H9 (cell line): Measurements from ENCODE around the gene SAMHD1. TPM values are rescaled to one million over a fixed set of nuclear protein-coding genes. Genes with fewer than 3 reads are reported as not detected.
"Not testable (repeated sequence)": the region's sequence is repeated elsewhere in the genome, so short reads cannot be mapped to it uniquely, and the experiment has no call there.

Source experiments
- DNase-seq: peaks from one replicate; pipeline ENCODE4 v3.0.0-alpha.2; 2017
- H2AFZ ChIP-seq: one replicate; pipeline ENCODE4 v1.6.1; 2013; ENCODE audit warnings: mild to moderate bottlenecking, low read length, control low read depth, moderate library complexity
- H2AK5ac ChIP-seq: 2 replicates; pipeline ENCODE4 v1.6.1; 2013; ENCODE audit warnings: low read length, control low read depth, mixed read lengths; ENCODE audit not compliant: insufficient read length
- H2BK120ac ChIP-seq: one replicate; pipeline ENCODE4 v1.6.1; 2013; ENCODE audit warnings: low read depth, mild to moderate bottlenecking, low read length, control low read depth, inconsistent platforms; ENCODE audit not compliant: poor library complexity, severe bottlenecking
- H2BK12ac ChIP-seq: 2 replicates; pipeline ENCODE4 v1.6.1; 2013; ENCODE audit warnings: low read length, control low read depth, mixed read lengths, low read depth; ENCODE audit not compliant: insufficient read length
- H2BK15ac ChIP-seq: 2 replicates; pipeline ENCODE4 v1.6.1; 2013; ENCODE audit warnings: low read depth, low read length, control low read depth
- H2BK20ac ChIP-seq: one replicate; pipeline ENCODE4 v1.6.1; 2013; ENCODE audit warnings: low read depth, mild to moderate bottlenecking, low read length, control low read depth, inconsistent platforms; ENCODE audit not compliant: poor library complexity, severe bottlenecking
- H2BK5ac ChIP-seq: 2 replicates; pipeline ENCODE4 v1.6.1; 2013; ENCODE audit warnings: low read length, control low read depth, mixed read lengths; ENCODE audit not compliant: insufficient read length
- H3K14ac ChIP-seq: 2 replicates; pipeline ENCODE4 v1.6.1; 2013; ENCODE audit warnings: low read length, control low read depth; ENCODE audit not compliant: insufficient read depth
- H3K18ac ChIP-seq: 2 replicates; pipeline ENCODE4 v1.6.1; 2013; ENCODE audit warnings: low read depth, mild to moderate bottlenecking, mixed read lengths, low read length, control low read depth; ENCODE audit not compliant: insufficient read length
- H3K23ac ChIP-seq: 2 replicates; pipeline ENCODE4 v1.6.1; 2013; ENCODE audit warnings: low read length, control low read depth, mixed read lengths, low read depth; ENCODE audit not compliant: insufficient read length
- H3K23me2 ChIP-seq: 2 replicates; pipeline ENCODE4 v1.6.1; 2013; ENCODE audit warnings: low read depth, mild to moderate bottlenecking, mixed read lengths, low read length, control low read depth; ENCODE audit not compliant: insufficient read length, poor library complexity, severe bottlenecking
- H3K27ac ChIP-seq: 2 replicates; pipeline ENCODE4 v1.5.1; 2013; ENCODE audit warnings: low read length, control low read depth, mixed read lengths, low read depth; ENCODE audit not compliant: insufficient read length
- H3K27me3 ChIP-seq: 2 replicates; pipeline ENCODE4 v1.6.1; 2013; ENCODE audit warnings: low read length, control low read depth, inconsistent platforms; ENCODE audit not compliant: insufficient read depth
- H3K4ac ChIP-seq: 2 replicates; pipeline ENCODE4 v1.6.1; 2013; ENCODE audit warnings: low read depth, mild to moderate bottlenecking, control low read depth, inconsistent platforms, low read length, moderate library complexity
- H3K4me1 ChIP-seq: 2 replicates; pipeline ENCODE4 v1.6.1; 2013; ENCODE audit warnings: low read length, control low read depth, inconsistent platforms; ENCODE audit not compliant: insufficient read depth
- H3K4me2 ChIP-seq: 2 replicates; pipeline ENCODE4 v1.6.1; 2013; ENCODE audit warnings: low read length, control low read depth, mixed read lengths; ENCODE audit not compliant: insufficient read length, insufficient read depth
- H3K56ac ChIP-seq: 2 replicates; pipeline ENCODE4 v1.6.1; 2013; ENCODE audit warnings: low read depth, mild to moderate bottlenecking, mixed read lengths, low read length, control low read depth; ENCODE audit not compliant: insufficient read length
- H3K79me1 ChIP-seq: 2 replicates; pipeline ENCODE4 v1.6.1; 2013; ENCODE audit warnings: low read depth, mild to moderate bottlenecking, moderate library complexity, low read length, control low read depth, inconsistent platforms; ENCODE audit not compliant: insufficient read depth, poor library complexity, severe bottlenecking
- H3K79me2 ChIP-seq: 2 replicates; pipeline ENCODE4 v1.6.1; 2013; ENCODE audit warnings: low read length, control low read depth, inconsistent platforms; ENCODE audit not compliant: insufficient read depth
- H3K9ac ChIP-seq: 2 replicates; pipeline ENCODE4 v1.6.1; 2013; ENCODE audit warnings: low read length, control low read depth, mixed read lengths; ENCODE audit not compliant: insufficient read length; ENCODE audit errors: extremely low read depth
- H3K9me3 ChIP-seq: one replicate; pipeline ENCODE4 v1.6.1; 2013; ENCODE audit warnings: low read depth, low read length, inconsistent platforms; ENCODE audit not compliant: control insufficient read depth
- H3T11ph ChIP-seq: one replicate; pipeline ENCODE4 v1.6.1; 2013; ENCODE audit warnings: mild to moderate bottlenecking, low read length, control low read depth, inconsistent platforms
- H4K20me1 ChIP-seq: one replicate; pipeline ENCODE4 v1.6.1; 2013; ENCODE audit not compliant: control insufficient read depth, insufficient read length, insufficient read depth
- H4K5ac ChIP-seq: 2 replicates; pipeline ENCODE4 v1.6.1; 2013; ENCODE audit warnings: low read depth, mild to moderate bottlenecking, mixed read lengths, low read length, control low read depth; ENCODE audit not compliant: insufficient read length
- H4K8ac ChIP-seq: replicated peaks from 2 replicates; pipeline ENCODE4 v1.6.1; 2013; ENCODE audit warnings: low read length, control low read depth, mixed read lengths, low read depth; ENCODE audit not compliant: insufficient read length
- H4K91ac ChIP-seq: 2 replicates; pipeline ENCODE4 v1.6.1; 2013; ENCODE audit warnings: low read depth, mild to moderate bottlenecking, moderate library complexity, mixed read lengths, low read length, control low read depth; ENCODE audit not compliant: insufficient read length
- H3K27ac Mint-ChIP-seq, 3 experiments: 2 replicates in 2 of 3; 3 replicates in 1 of 3; pipeline ENCODE4 v1.8.0; 2020 to 2021; ENCODE audit warnings: mixed read lengths in 3 of 3, mild to moderate bottlenecking in 1 of 3, moderate library complexity in 1 of 3
- H3K27me3 Mint-ChIP-seq: 2 replicates; pipeline ENCODE4 v1.8.0; 2021; ENCODE audit warnings: low read depth, mild to moderate bottlenecking, moderate library complexity, mixed read lengths
- H3K36me3 Mint-ChIP-seq, 3 experiments: 2 replicates in 2 of 3; 3 replicates in 1 of 3; pipeline ENCODE4 v1.8.0; 2020 to 2021; ENCODE audit warnings: low read depth in 3 of 3, mixed read lengths in 3 of 3; ENCODE audit not compliant: insufficient read depth in 1 of 3
- H3K4me1 Mint-ChIP-seq, 2 experiments: 2 replicates each; pipeline ENCODE4 v1.8.0; 2020; ENCODE audit warnings: mixed read lengths in 2 of 2
- H3K4me3 Mint-ChIP-seq, 2 experiments: 2 replicates in 1 of 2; 3 replicates in 1 of 2; pipeline ENCODE4 v1.8.0; 2020 to 2021; ENCODE audit warnings: mild to moderate bottlenecking in 2 of 2, mixed read lengths in 2 of 2, moderate library complexity in 1 of 2
- H3K9me3 Mint-ChIP-seq, 2 experiments: 2 replicates in 1 of 2; 3 replicates in 1 of 2; pipeline ENCODE4 v1.8.0; 2020; ENCODE audit warnings: mild to moderate bottlenecking in 2 of 2, mixed read lengths in 2 of 2, moderate library complexity in 1 of 2
- CTCF ChIP-seq: fragments of 200-600 bp; sonication (generic); conservative IDR thresholded peaks from 3 replicates; pipeline ENCODE4 v1.8.0; 2021; ENCODE audit warnings: antibody characterized with exemption, mild to moderate bottlenecking
- WGBS: extraction: QIAGEN DNeasy Blood & Tissue Kit; methylation state at CpG from one replicate; pipeline ENCODE4 v1.1.7; 2013; ENCODE audit warnings: missing lambda C conversion rate, low lambda C conversion rate, mixed read lengths; ENCODE audit not compliant: insufficient read length; ENCODE audit errors: extremely low coverage; 5-methylcytosine and 5-hydroxymethylcytosine counted together
- total RNA-seq: library from RNA; stranded (reverse); gene quantifications from 2 replicates; pipeline ENCODE4 v1.2.1, GENCODE V29; 2021

Gene SAMHD1
- total RNA-seq, 1 experiment from 2014 or later = 53.1 TPM

- Mint-ChIP-seq H3K36me3 (peaks cover 11 to 18% (median 16%) of the 10 kb centered on the region in 3 experiments; a peak in 6 of 7 replicates), H3K4me1 (peaks cover 16 to 21% of the 10 kb centered on the region in 2 experiments), H3K9me3 (peaks cover 11 to 19% of the 10 kb centered on the region in 2 experiments)
- not testable (repeated sequence) for H2AFZ ChIP-seq, H3K79me2 ChIP-seq, DNase-seq, H3K9ac ChIP-seq, H3K27me3 Mint-ChIP-seq, H3K27me3 ChIP-seq, H3K56ac ChIP-seq, H2BK12ac ChIP-seq, H3K14ac ChIP-seq, H2BK5ac ChIP-seq, H3T11ph ChIP-seq, H4K8ac ChIP-seq, H4K5ac ChIP-seq, H3K27ac Mint-ChIP-seq, H3K27ac ChIP-seq, H2BK20ac ChIP-seq, H3K18ac ChIP-seq, H3K4me2 ChIP-seq, H3K4me1 ChIP-seq, H2BK15ac ChIP-seq, H3K79me1 ChIP-seq, H2BK120ac ChIP-seq, H4K20me1 ChIP-seq, H4K91ac ChIP-seq, H3K4me3 Mint-ChIP-seq, H3K23ac ChIP-seq, H3K4ac ChIP-seq, H3K23me2 ChIP-seq, H2AK5ac ChIP-seq
- WGBS = no CpG with 5 or more reads among the region's 3 CpGs
- peak; percentile 26; the same call in 1 of the 3 replicates for TF ChIP-seq CTCF
- H3K9me3 ChIP-seq = peaks cover 13% of the 10 kb centered on the region
Observed at GRCh38 chr20:36966965-36967364, 15.5 kb upstream of the SAMHD1 start.

GRCh38 chr20:36962354-36962941, 10.9 kb upstream of the SAMHD1 start:
- H2BK12ac ChIP-seq, H3K9ac ChIP-seq, H4K91ac ChIP-seq, H3K4me2 ChIP-seq, H3T11ph ChIP-seq, H3K4me3 Mint-ChIP-seq, H4K8ac ChIP-seq, H4K5ac ChIP-seq, H2BK5ac ChIP-seq, H2BK15ac ChIP-seq, DNase-seq, H3K4me1 Mint-ChIP-seq, H3K56ac ChIP-seq, H3K79me1 ChIP-seq, H3K4me1 ChIP-seq, H3K23ac ChIP-seq, H3K79me2 ChIP-seq, H2BK20ac ChIP-seq, H2AK5ac ChIP-seq, H3K27me3 ChIP-seq, H3K27me3 Mint-ChIP-seq, H4K20me1 ChIP-seq, H2BK120ac ChIP-seq, H3K14ac ChIP-seq, H2AFZ ChIP-seq, H3K18ac ChIP-seq, H3K23me2 ChIP-seq, H3K4ac ChIP-seq, H3K27ac Mint-ChIP-seq, H3K27ac ChIP-seq: not testable (repeated sequence)
- no CpG with 5 or more reads among the region's 9 CpGs for WGBS
- H3K36me3 Mint-ChIP-seq = peaks cover 10 to 16% (median 16%) of the 10 kb centered on the region in 3 experiments; a peak in 6 of 7 replicates
- peaks cover 15 to 24% of the 10 kb centered on the region in 2 experiments for H3K9me3 Mint-ChIP-seq
- H3K9me3 ChIP-seq = peaks cover 13% of the 10 kb centered on the region
